Measurements from ENCODE around the gene ITGB1BP1. TPM values are rescaled to one million over a fixed set of nuclear protein-coding genes. Genes with fewer than 3 reads are reported as not detected.

The ITGB1BP1 gene
- total and polyA plus RNA-seq, 7 donors: 24.3 to 99.7 (median 56.8) TPM

GRCh38 chr2:9422321-9423099 is 818 bp downstream of the ITGB1BP1 start:
- Histone ChIP-seq H3K9me3 (no peaks in the 10 kb centered on the region), H3K27me3 (no peaks in the 10 kb centered on the region), H3K36me3 (peaks cover 0 to 10% (median 3%) of the 10 kb centered on the region in 4 donors), H3K4me1 (peaks cover 0 to 43% (median 34%) of the 10 kb centered on the region in 4 donors), H3K4me3 (peak overlapping the region; percentile 84 to 99 (median 93)), H3K27ac (peak overlapping the region; percentile 94 to 97 (median 96))
- DNase-seq: peak; percentile 72
- intact Hi-C loops (cut with DNase I): loop anchor here (1.0 to 5.0 kb wide), 5 partner anchors 36 to 278 kb away; partner anchors contain the start of genes ASAP2 and IAH1
- TF ChIP-seq CTCF (IDR thresholded peaks at IDR 0.05) (no peak), EP300 (IDR thresholded peaks at IDR 0.05) (no peak), POLR2A (IDR thresholded peaks at IDR 0.05) (no peak), POLR2AphosphoS5 (IDR thresholded peaks at IDR 0.05) (no peak)
- WGBS, 2 donors: 3 to 8% methylated on average over 42 of the region's 42 CpGs

GRCh38 chr2:9420495-9420894 is 2.8 kb downstream of the ITGB1BP1 start:
- Histone ChIP-seq H3K27ac (no peak overlapping the region), H3K4me3 (no peak overlapping the region), H3K36me3 (peaks cover 0 to 18% (median 3%) of the 10 kb centered on the region in 4 donors), H3K4me1 (peaks cover 0 to 43% (median 34%) of the 10 kb centered on the region in 4 donors), H3K27me3 (no peaks in the 10 kb centered on the region), H3K9me3 (no peaks in the 10 kb centered on the region)
- WGBS, 2 donors: 93% methylated on average over 10 of the region's 10 CpGs
- TF ChIP-seq EP300 (IDR thresholded peaks at IDR 0.05): no peak
- no peak for TF ChIP-seq CTCF (IDR thresholded peaks at IDR 0.05)
- no peak for TF ChIP-seq POLR2AphosphoS5 (IDR thresholded peaks at IDR 0.05)
- TF ChIP-seq POLR2A (IDR thresholded peaks at IDR 0.05): no peak
- DNase-seq: no peak
- intact Hi-C loops (cut with DNase I): loop anchor here (5.0 kb wide), 1 partner anchor 207 kb away; no protein-coding TSS in a partner anchor

- Histone ChIP-seq H3K9me3 (no peaks in the 10 kb centered on the region), H3K27ac (no peak overlapping the region), H3K36me3 (peaks cover 0 to 18% (median 3%) of the 10 kb centered on the region in 4 donors), H3K4me3 (no peak overlapping the region), H3K27me3 (no peaks in the 10 kb centered on the region), H3K4me1 (peaks cover 0 to 42% (median 32%) of the 10 kb centered on the region in 4 donors)
- 90 to 92% methylated on average over 3 of the region's 3 CpGs for WGBS, 2 donors
- DNase-seq: no peak
- intact Hi-C loops (cut with DNase I): no loop called here
- no peak for TF ChIP-seq CTCF (IDR thresholded peaks at IDR 0.05)
- TF ChIP-seq POLR2AphosphoS5 (IDR thresholded peaks at IDR 0.05): no peak
- TF ChIP-seq POLR2A (IDR thresholded peaks at IDR 0.05): no peak
- TF ChIP-seq EP300 (IDR thresholded peaks at IDR 0.05): no peak
Measured at GRCh38 chr2:9419541-9419940, 3.8 kb downstream of the ITGB1BP1 start.

GRCh38 chr2:9418746-9419145 is 4.6 kb downstream of the ITGB1BP1 start:
- H3K27me3 ChIP-seq: no peaks in the 10 kb centered on the region
- DNase-seq: no peak
- TF ChIP-seq EP300 (IDR thresholded peaks at IDR 0.05) (no peak), CTCF (IDR thresholded peaks at IDR 0.05) (no peak), POLR2A (IDR thresholded peaks at IDR 0.05) (no peak), POLR2AphosphoS5 (IDR thresholded peaks at IDR 0.05) (no peak)
- intact Hi-C loops (cut with DNase I): no loop called here
- H3K36me3 ChIP-seq: peaks cover 0 to 18% (median 3%) of the 10 kb centered on the region in 4 donors
- H3K9me3 ChIP-seq: no peaks in the 10 kb centered on the region
- no peak overlapping the region for H3K4me3 ChIP-seq
- WGBS, 2 donors: 92 to 96% methylated on average over 4 of the region's 4 CpGs
- H3K4me1 ChIP-seq: peaks cover 0 to 34% (median 25%) of the 10 kb centered on the region in 4 donors
- H3K27ac ChIP-seq: no peak overlapping the region

Data from sigmoid colon (tissue), 7 donors.